ENCODE data around the gene PDLIM4.

PDLIM4 gene

GRCh38 chr5:132302413-132302812 is 44.9 kb downstream of the PDLIM4 start:
- DNase-seq (ENCODE audit: low read depth), result no peak
- no peak for TF ChIP-seq CTCF (conservative IDR thresholded peaks at IDR 0.05; ENCODE audit: control insufficient read depth, insufficient read depth, low read depth, low read length)

GRCh38 chr5:132303589-132303988 is 46.1 kb downstream of the PDLIM4 start:
- DNase-seq (ENCODE audit: low read depth), result no peak
- TF ChIP-seq CTCF (conservative IDR thresholded peaks at IDR 0.05; ENCODE audit: control insufficient read depth, insufficient read depth, low read depth, low read length), result no peak

More at GRCh38 chr5:132302413-132302812, 44.9 kb downstream of the PDLIM4 start:
- H3K4me3 ChIP-seq (ENCODE audit: control insufficient read depth, low read depth, low read length), result no peak overlapping the region

GRCh38 chr5:132305420-132305819 is 47.9 kb downstream of the PDLIM4 start:
- TF ChIP-seq CTCF (conservative IDR thresholded peaks at IDR 0.05; ENCODE audit: control insufficient read depth, insufficient read depth, low read depth, low read length), result no peak
- no peak for DNase-seq (ENCODE audit: low read depth)
- no peak overlapping the region for H3K4me3 ChIP-seq (ENCODE audit: control insufficient read depth, low read depth, low read length)

More at GRCh38 chr5:132303589-132303988, 46.1 kb downstream of the PDLIM4 start:
- no peak overlapping the region for H3K4me3 ChIP-seq (ENCODE audit: control insufficient read depth, low read depth, low read length)

DNA sequence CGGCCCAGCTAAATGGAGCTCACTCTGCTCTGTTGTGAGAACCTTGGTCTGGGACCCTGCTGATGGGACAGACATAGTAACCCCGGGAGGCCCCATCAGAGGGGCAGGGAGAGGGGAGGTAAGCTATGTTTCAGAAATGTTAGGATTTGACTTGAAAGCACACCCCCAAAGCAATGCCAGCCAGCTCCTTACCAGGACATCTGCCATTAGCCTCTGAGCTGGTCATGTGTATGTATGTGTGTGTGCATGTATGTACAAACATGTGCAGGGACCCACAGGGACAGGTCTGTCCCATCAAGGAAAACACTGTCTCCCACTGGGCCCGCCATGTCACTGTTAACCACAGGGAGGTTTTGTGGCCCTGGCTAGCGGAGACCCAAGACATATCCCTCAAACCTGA is 51.2 kb downstream of the PDLIM4 start:
- TF ChIP-seq CTCF (conservative IDR thresholded peaks at IDR 0.05; ENCODE audit: control insufficient read depth, insufficient read depth, low read depth, low read length), result no peak
- H3K4me3 ChIP-seq (ENCODE audit: control insufficient read depth, low read depth, low read length), result no peak overlapping the region

GRCh38 chr5:132309679-132310078 is 52.2 kb downstream of the PDLIM4 start:
- TF ChIP-seq CTCF (conservative IDR thresholded peaks at IDR 0.05; ENCODE audit: control insufficient read depth, insufficient read depth, low read depth, low read length), result no peak
- DNase-seq (ENCODE audit: low read depth), result no peak
- no peak overlapping the region for H3K4me3 ChIP-seq (ENCODE audit: control insufficient read depth, low read depth, low read length)

More for the DNA sequence above, 51.2 kb downstream of the PDLIM4 start:
- DNase-seq (ENCODE audit: low read depth), result no peak

DNA sequence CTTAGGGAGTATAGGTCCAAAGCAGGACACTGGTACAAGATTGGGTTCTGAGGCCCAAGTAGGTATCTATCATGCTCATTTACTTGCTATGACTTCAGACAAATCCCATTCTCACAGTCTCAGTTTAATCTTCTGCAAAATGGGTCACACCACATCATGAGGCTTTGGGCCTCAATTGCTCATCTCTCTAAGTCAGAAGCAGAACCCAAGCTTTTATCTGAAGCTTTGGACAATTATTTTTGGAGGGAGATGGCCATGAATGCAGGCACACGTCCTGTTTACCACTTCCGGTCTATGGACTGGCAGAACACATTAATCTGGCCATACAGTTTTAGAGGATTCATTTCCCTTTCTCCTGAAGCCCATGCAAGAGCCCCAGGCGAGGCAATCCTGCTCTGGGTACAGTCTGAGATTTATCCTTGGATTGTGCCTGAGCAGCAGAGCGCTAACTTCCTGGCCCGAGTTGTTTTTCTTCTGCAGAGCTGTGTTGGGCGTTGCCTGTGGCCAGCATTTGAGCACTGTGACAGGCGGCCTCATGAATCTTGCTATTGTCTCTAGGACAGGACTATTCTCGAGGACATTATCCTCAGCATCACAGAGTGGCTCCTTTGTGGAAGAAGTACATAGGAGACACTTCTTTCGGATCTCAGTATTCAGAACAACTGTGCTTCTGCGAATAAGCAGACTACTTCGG is 52.8 kb downstream of the PDLIM4 start:
- H3K4me3 ChIP-seq (ENCODE audit: control insufficient read depth, low read depth, low read length), result no peak overlapping the region
- DNase-seq (ENCODE audit: low read depth), result no peak
- no peak for TF ChIP-seq CTCF (conservative IDR thresholded peaks at IDR 0.05; ENCODE audit: control insufficient read depth, insufficient read depth, low read depth, low read length)
